AG04450 (cell line): Measurements from ENCODE around the gene KLF16. TPM values are rescaled to one million over a fixed set of nuclear protein-coding genes. Genes with fewer than 3 reads are reported as not detected.

Experiments
- CTCF ChIA-PET: fragments of 300-600, 350-600 bp; formaldehyde crosslinking; extraction: SDS; loops from one replicate; lab custom pipeline; 2022; ENCODE audit warnings: antibody characterized with exemption, inconsistent platforms; lab: Charles Lee
- POLR2A ChIA-PET: fragments of 350-600 bp; formaldehyde crosslinking; extraction: SDS; loops from one replicate; lab custom pipeline; 2021; ENCODE audit warnings: antibody characterized with exemption, inconsistent platforms; lab: Yijun Ruan, JAX
- DNase-seq: peaks from one replicate; pipeline ENCODE4 v3.0.0-alpha.2; 2011; ENCODE audit warnings: low read depth, low spot score
- H3K27ac ChIP-seq: one replicate; pipeline ENCODE4 v1.5.1; 2012; ENCODE audit warnings: low read depth, low read length, control low read depth
- H3K27me3 ChIP-seq: one replicate; pipeline ENCODE4 v1.6.0; 2012; ENCODE audit warnings: low read length; ENCODE audit not compliant: control insufficient read depth, insufficient read depth
- H3K4me3 ChIP-seq: 2 replicates; pipeline ENCODE4 v1.5.1; 2011; ENCODE audit warnings: mild to moderate bottlenecking, low read depth, low read length, control low read depth
- H3K9me3 ChIP-seq: 2 replicates; pipeline ENCODE4 v1.5.1; 2012; ENCODE audit warnings: low read length; ENCODE audit not compliant: control insufficient read depth, insufficient read depth
- polyA plus RNA-seq: library from polyadenylated mRNA; depleted of rRNA; stranded (reverse); fragments of >200 nt; gene quantifications from 2 replicates; pipeline ENCODE4 v1.2.3, GENCODE V29; 2011
- TF ChIP-seq, protein P1 (sequence below): IDR thresholded peaks from 2 replicates; pipeline ENCODE4 v1.5.1; 2011; ENCODE audit warnings: low read depth, low read length, control low read depth, inconsistent platforms

Gene KLF16
- polyA plus RNA-seq, 1 experiment: 3.4 TPM

DNA sequence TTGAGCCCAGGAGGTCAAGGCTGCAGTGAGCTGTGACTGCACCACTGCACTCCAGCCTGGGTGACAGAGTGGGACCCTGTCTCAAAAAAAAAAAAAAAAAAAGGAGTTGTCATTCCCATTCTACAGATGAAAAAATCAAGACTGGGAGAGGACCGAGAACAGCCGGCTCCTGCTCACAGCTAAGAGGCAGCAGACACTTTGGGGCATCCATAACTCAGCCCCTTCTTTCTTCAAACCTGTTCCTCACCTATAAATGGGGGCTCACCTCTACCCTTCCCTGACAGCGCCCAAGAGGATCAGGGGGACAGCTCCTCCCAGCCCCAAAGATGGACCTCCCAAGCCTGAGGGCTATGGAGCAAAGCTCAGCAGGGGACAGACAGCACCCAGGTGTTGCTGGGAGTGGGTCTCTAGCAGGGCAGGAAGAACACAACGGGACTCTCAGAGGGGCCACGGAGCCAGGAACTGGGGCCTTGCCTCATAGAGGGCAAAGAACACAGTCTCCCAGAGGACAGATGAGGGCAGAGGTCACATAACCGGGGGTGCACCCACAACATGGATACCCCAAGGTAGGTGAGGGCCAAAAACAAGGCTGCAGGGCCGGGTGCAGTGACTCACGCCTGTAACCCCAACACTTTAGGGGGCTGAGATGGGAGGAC is 3.4 kb upstream of the KLF16 start:
- ChIA-PET CTCF (no interaction called here), POLR2A (no interaction called here)
- no peak for DNase-seq

DNA sequence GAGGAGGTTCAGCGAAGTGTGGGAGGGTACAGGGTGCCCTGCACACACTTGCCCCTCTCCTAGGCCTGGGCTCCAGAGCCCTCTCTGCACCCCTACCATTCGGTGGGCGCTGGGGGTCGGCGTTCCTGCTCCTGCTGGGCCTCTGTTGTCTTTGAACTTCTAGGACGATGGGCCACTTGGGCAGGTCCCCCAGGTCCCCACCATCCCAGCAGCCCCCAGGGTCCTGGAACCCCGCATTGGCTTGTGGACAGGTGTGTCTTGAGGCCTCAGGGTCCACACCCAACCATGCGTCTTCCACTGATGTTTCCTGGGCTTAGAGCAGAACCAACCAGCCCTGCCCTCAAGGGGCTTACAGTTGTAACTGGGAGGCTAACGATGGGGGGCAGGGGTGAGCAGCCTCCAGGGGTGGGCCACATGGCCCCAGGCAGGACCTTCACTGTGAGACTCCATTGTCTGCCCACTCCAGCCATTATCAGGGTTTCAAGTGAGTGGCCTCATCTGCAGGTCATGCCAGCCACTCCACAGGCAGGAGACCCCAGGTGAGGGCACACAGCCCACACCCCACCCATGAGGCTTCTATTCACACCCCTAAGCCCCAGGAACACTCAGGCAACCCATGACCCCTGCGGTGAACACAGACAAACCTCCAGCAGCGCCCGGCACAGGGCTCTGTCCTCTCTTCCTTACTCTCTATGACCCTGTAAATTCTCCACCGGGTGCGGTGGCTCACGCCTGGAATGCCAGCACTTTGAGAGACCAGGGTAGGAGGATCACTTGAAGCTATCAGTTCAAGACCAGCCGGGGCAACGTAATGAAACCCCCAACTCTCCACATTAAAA is 2.0 kb upstream of the KLF16 start:
- Histone ChIP-seq H3K9me3 (no peaks in the 10 kb centered on the region), H3K4me3 (peak overlapping the region; percentile 73), H3K27me3 (no peaks in the 10 kb centered on the region), H3K27ac (peak overlapping the region; percentile 47)
- DNase-seq: no peak
- ChIA-PET POLR2A (interaction anchor here (0.6 to 1.4 kb wide), 3 partner anchors 10 to 597 kb away, joined by 3 to 19 read pairs (median 4); partner anchors contain the start of gene CIRBP), CTCF (interaction anchor here (1.0 to 2.1 kb wide), 4 partner anchors 9 to 32 kb away, joined by 3 to 9 read pairs (median 4); no protein-coding TSS in a partner anchor)
- TF ChIP-seq, protein P1, sequence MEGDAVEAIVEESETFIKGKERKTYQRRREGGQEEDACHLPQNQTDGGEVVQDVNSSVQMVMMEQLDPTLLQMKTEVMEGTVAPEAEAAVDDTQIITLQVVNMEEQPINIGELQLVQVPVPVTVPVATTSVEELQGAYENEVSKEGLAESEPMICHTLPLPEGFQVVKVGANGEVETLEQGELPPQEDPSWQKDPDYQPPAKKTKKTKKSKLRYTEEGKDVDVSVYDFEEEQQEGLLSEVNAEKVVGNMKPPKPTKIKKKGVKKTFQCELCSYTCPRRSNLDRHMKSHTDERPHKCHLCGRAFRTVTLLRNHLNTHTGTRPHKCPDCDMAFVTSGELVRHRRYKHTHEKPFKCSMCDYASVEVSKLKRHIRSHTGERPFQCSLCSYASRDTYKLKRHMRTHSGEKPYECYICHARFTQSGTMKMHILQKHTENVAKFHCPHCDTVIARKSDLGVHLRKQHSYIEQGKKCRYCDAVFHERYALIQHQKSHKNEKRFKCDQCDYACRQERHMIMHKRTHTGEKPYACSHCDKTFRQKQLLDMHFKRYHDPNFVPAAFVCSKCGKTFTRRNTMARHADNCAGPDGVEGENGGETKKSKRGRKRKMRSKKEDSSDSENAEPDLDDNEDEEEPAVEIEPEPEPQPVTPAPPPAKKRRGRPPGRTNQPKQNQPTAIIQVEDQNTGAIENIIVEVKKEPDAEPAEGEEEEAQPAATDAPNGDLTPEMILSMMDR: no peak

More for the DNA sequence above, 3.4 kb upstream of the KLF16 start:
- Histone ChIP-seq H3K27ac (no peak overlapping the region), H3K27me3 (no peaks in the 10 kb centered on the region), H3K4me3 (no peak overlapping the region), H3K9me3 (no peaks in the 10 kb centered on the region)
- TF ChIP-seq, protein P1: no peak

DNA sequence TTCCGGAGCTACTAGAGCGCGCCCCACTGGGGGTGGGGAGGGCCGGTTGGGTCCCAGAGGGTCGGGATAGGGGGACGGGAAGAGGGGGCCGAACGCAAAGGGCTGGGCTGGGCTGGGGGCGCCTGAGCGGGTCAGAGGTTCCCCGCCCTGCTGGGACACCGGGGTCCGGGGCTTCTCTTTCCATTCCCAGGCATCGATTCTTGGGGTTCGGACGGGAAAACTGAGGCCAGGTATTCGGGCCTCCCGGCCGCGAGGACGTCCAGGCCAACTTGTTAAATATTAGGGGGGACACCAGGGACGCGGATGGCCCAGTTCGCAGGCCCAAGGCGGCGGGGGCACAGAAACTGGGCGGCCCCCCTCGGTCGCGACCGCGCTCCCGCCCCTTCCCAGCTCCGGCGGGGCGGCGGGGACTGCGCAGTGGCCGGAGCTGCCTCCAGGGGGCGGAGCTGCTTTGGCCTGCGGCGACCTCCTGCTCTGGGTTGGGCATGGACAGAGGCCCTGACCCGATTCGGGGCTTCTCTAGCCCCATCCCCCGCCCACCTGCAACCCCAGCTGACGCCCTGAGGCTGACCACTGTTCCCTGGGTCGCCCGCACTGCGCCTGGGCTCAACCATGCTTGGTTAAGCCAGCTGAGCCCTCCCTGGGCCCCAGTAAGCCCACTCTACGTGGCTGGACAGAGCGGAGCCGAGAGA is 1.2 kb upstream of the KLF16 start:
- POLR2A ChIA-PET: interaction anchor here (0.6 to 1.4 kb wide), 4 partner anchors 10 to 596 kb away, joined by 3 to 19 read pairs (median 4); partner anchors contain the start of gene CIRBP
- CTCF ChIA-PET: interaction anchor here (0.5 to 2.1 kb wide), 8 partner anchors 10 to 287 kb away, joined by 3 to 9 read pairs (median 4); partner anchors contain the start of gene ABHD17A
- no peaks in the 10 kb centered on the region for H3K27me3 ChIP-seq
- peak overlapping the region; percentile 73 for H3K27ac ChIP-seq
- no peak for DNase-seq
- TF ChIP-seq, protein P1: peak; percentile 63
- H3K4me3 ChIP-seq: peak overlapping the region; percentile 73
- H3K9me3 ChIP-seq: no peaks in the 10 kb centered on the region

DNA sequence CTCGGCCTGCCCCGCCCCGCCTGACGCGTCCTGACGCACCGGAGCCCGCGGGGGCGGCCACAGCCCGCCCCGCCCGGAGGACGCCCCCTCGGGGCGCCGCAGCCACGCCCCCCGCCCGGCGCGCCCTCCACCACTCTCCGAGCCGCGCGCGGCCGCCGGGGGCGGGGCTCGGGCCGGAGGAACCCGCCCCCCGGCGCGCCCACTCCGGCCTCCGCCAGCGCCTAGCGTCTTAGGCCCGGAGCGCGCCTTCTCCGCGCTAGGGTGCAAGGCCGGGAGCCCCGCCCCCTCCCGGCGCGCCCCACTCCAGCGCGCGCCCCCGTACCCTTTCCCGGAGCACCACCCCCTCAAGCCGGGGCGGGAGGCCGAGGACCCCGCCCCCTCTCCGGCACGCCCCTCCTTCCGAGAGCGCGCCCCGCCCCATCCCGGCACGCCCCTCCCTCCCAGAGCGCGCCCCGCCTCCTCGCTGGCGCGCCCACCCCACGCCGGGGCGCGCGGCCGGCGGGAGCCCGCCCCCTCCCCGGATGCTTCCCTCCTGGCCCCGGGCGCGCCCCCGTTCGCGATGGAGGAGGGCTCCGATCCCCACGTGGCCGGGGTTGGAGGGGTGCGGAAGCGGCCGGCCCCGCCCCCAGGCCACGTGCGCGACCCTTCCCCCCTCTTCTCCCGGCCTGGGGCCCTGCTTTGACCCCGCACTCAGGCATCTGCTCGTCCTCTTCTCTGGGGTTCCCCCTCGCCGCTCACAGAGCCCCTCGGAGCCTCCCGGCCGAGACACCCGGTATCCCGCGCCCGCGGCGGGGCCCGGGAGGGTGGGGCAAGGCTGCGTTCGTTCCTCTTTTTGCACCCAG is 480 bp upstream of the KLF16 start:
- TF ChIP-seq, protein P1: no peak
- ChIA-PET CTCF (interaction anchor here (0.5 to 2.1 kb wide), 8 partner anchors 11 to 288 kb away, joined by 3 to 9 read pairs (median 4); partner anchors contain the start of gene ABHD17A), POLR2A (interaction anchor here (0.8 to 1.4 kb wide), 3 partner anchors 9 to 12 kb away, joined by 3 to 19 read pairs (median 4); no protein-coding TSS in a partner anchor)
- peak; percentile 84 for DNase-seq
- no peaks in the 10 kb centered on the region for H3K27me3 ChIP-seq
- peak overlapping the region; percentile 73 for H3K4me3 ChIP-seq
- peak overlapping the region; percentile 73 for H3K27ac ChIP-seq
- no peaks in the 10 kb centered on the region for H3K9me3 ChIP-seq
